Astrocyte (in vitro differentiated cells and primary cell): ENCODE data around the gene NCLN.

ENCODE experiments used
- EZH2 ChIP-seq: IDR thresholded peaks from 2 replicates; pipeline ENCODE4 v1.6.1; 2012; ENCODE audit warnings: mild to moderate bottlenecking, low read length, inconsistent platforms; ENCODE audit not compliant: insufficient read depth
- TF ChIP-seq, protein P1 (sequence below): IDR thresholded peaks from 2 replicates; pipeline ENCODE4 v1.5.1; 2011; ENCODE audit warnings: low read depth, mild to moderate bottlenecking, inconsistent platforms, low read length, moderate library complexity; ENCODE audit not compliant: insufficient read depth

DNA sequence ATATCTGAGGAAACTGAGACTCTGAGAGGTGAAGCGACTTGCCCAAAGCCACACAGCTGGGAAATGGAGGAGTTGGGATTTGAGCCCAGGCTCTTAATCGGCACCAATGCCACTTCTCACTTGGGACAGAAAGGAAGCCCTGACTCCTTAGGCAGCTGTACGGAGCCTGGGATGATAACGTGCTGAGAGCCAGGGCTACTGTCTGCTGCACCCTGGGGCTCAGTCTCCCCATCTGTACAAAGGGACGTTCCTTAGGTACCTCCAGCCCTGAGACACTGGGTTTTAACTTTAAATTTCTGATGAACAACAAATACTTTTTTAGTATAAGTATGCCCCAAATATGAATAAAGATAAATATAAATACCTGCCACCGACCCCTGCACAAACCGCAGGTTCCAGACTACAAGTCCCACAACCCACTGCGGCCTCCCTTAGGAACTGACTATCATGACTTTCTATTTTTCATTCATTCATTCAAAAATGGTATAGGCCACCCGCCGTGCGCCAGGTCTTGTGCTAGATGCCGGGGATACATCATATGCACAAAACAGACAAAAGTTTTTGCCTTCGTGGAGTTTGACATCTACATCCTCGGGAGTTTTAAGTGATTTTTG, 776 bp upstream of the NCLN start:
- TF ChIP-seq, protein P1, sequence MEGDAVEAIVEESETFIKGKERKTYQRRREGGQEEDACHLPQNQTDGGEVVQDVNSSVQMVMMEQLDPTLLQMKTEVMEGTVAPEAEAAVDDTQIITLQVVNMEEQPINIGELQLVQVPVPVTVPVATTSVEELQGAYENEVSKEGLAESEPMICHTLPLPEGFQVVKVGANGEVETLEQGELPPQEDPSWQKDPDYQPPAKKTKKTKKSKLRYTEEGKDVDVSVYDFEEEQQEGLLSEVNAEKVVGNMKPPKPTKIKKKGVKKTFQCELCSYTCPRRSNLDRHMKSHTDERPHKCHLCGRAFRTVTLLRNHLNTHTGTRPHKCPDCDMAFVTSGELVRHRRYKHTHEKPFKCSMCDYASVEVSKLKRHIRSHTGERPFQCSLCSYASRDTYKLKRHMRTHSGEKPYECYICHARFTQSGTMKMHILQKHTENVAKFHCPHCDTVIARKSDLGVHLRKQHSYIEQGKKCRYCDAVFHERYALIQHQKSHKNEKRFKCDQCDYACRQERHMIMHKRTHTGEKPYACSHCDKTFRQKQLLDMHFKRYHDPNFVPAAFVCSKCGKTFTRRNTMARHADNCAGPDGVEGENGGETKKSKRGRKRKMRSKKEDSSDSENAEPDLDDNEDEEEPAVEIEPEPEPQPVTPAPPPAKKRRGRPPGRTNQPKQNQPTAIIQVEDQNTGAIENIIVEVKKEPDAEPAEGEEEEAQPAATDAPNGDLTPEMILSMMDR: no peak
- no peak for TF ChIP-seq EZH2
